Urothelium cell line (cell line): ENCODE results near the gene C22orf15.
"Not testable (repeated sequence)": the region's sequence is repeated elsewhere in the genome, so short reads cannot be mapped to it uniquely, and the experiment has no call there.

Experiments used
- DNase-seq: peaks from one replicate; pipeline ENCODE4 v3.0.0; 2011; ENCODE audit warnings: low spot score, mixed read lengths
- FAIRE-seq: peaks from 2 replicates; lab custom pipeline; 2011; peaks lifted over from hg19 to GRCh38; lab: Jason Lieb, UNC

The C22orf15 gene, protein sequence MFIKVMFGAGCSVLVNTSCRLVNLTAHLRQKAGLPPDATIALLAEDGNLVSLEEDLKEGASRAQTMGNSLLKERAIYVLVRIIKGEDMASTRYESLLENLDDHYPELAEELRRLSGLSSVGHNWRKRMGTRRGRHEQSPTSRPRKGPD

DNA sequence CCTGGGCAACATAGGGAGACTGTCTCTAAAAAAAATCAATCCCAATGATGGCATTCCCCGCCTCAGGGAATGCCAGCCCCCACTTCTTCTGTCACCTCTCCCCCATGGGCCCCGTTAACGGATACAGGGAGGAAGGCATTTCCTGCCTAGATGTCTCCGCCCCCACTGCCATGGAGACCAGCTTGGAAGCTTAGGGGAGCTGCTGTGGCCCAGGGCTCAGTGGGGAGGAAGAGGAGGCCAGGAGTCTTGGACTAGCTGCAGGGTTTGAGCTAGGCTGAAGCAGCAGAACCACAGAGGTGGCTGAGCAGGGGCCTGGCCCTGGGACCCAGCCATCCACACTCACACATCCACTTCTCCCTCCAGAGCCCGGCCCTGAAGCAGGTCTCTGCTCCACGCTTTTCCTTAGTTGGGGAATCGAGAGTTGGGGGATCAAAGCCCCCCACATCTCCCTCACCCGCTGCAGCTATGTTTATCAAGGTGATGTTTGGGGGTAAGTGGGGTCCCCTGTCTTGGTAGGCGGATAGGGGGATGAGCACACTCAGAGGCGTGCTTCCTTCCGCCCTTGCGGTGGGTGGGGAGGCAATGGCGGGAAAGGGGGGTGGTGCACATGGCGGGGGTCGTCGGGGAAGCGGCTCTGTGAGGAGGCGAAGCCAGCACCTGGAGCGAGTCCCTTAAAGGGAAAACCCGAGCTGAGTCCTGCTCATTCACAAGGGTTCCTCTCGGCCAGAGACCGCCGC is at the start of gene C22orf15:
TSS of gene C22orf15 (plus strand) at position 149 of the 737 bp plus-strand sequence. CDS start at position 466, 317 bp downstream.
- DNase-seq (no peak), FAIRE-seq (peak; percentile 30)

DNA sequence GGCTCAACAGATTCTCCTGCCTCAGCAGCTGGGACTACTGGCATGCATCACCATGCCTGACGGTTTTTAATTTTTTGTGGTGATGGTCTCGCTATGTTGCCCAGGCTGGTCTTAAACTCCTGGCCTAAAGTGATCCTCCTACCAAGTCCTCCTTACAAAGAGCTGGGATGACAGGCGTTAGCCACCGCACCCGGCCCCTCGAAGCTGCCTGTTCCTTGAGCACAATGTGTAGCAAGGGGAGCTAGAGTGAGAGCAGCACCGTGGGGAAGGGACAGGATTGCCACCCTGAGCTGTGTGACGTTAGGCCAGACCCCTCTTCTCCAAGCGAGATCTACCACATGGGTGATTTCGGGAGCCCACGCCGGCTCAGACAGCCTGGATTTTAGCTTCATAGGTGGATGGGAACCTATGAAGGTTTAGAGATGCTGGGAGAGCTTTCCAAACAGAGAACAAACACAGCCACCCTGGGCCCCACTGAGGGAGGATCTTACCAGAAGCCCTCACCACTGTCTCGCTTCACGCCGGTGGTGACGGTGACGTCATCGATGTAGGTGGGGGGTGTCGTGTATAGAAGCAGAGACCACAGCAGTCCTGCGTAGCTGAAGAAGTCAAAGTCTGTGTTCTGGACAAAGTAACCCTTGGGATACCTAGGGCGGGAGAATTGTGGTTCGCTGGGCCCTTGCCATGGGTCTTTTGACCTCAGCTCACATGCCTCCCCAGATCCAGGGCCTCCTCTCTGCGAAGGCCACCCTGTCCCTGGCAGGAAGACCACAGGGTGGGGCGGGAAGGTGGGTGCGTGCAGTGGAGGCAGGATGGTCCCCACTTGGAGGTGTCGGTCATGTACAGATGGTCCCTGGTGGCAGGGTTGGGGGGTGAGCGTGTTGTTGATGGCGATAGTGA is 48.8 kb upstream of the C22orf15 start:
- FAIRE-seq, result peak; percentile 93
- DNase-seq, result no peak

- FAIRE-seq, result peak; percentile 61
These were observed 47.9 kb upstream of the C22orf15 start for GRCh38 chr22:23714596-23715578.

GRCh38 chr22:23715806-23716375 is 46.9 kb upstream of the C22orf15 start:
- FAIRE-seq (no peak), DNase-seq (no peak)

More at GRCh38 chr22:23714596-23715578, 47.9 kb upstream of the C22orf15 start:
- no peak for DNase-seq

DNA sequence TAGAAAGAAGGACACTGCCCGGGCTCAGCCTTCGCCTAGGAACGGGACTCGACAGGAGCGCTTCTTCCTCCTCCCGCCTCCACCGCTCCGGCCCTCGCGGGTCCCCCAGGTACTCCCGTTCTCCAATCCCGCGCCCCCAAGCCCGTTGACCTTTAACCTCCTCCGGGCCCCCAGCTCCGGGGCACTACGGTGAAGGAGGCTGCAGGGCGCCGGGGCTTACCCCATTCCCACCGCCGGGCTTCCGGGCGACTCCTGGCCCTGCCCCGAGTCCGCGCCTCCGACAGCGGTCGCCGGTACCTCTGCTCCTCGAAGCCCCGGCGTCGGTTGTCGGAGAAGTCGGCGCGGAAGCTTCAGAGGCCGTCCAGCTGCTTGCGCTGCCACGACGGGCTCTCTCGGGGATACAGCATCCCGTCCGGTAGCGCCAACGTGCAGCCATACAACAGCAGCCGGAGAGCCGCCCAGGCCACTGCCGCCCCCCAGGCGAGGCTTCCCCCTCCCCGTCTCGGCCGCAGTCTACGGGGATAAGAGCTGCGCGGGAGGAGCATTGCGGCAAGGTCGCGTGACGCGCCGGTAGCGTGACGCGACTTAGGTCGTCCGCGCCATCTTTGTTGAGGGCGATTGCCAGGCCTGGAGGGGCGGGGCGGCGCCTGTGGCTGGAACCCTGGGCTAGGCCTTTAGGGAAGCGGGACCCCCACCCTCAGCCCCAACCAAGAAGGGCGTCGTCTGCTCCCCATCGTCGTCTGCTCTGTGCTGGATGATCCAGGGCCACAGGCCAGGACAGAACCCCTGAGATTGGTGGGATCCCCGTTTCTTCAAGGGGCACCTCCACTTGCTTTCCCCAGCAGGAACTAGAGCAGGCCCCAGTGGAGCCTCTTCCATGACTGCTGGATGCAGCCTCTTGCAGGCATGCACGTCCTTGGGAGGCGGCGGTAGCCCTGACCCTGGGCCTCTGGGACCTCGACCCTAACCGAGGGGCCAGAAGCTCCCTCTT is 45.7 kb upstream of the C22orf15 start:
- FAIRE-seq, result peak; percentile 100
- DNase-seq, result peak; percentile 98

DNA sequence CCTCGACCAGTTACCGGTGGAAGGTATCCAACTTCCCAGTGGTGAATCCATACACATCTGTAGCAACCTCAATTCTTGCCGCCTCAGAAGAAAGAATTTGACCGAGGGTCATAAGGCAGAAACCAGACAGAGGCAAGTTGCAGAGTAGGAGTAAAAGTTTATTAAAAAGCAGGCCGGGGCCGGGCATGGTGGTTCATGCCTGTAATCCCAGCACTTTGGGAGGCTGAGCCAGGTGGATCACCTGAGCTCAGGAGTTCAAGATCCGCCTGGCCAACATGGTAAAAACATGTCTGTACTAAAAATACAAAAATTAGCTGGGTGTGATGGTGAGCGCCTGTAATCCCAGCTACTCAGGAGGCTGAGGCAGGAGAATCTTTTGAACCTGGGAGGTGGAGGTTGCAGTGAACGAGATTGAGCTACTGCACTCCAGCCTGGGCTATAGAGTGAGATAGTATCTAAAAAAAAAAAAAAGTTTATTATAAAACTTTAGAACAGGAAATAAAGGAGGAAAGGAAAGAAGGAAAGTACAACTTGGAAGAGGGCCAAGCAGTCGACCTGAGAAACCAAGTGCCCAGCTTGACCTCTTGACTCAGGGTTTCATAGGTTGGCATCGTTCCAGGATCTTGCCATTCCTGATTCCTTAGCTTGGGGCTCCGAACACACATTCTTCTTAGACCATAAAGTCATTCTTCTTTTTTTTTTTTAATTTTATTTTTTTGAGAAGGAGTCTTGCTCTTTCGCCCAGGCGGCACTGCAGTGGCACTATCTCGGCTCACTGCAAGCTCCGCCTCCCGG is 44.2 kb upstream of the C22orf15 start:
- DNase-seq, result no peak

GRCh38 chr22:23720855-23721254 is 41.9 kb upstream of the C22orf15 start:
- no peak for FAIRE-seq
- DNase-seq, result no peak

More for the DNA sequence above, 44.2 kb upstream of the C22orf15 start:
- no peak for FAIRE-seq

DNA sequence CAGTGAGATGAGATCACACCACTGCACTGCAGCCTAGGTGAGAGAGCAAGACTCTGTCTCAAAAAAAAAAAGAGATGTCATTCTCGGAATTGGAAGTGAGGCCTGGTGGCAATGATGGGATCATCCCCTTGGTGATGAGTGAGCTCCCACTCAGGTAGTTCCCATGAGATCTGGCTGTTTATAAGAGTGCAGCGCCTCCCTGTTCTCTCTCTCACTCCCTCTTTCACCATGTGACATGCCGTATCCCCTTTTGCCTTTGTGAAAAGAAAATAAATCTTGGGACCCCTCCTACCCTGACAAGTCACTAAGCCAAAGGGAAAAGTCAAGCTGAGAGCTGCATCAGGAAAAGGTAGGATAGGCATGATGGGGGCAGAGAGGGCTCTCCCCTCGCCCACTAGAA is 40.6 kb upstream of the C22orf15 start:
- FAIRE-seq (no peak), DNase-seq (no peak)

DNA sequence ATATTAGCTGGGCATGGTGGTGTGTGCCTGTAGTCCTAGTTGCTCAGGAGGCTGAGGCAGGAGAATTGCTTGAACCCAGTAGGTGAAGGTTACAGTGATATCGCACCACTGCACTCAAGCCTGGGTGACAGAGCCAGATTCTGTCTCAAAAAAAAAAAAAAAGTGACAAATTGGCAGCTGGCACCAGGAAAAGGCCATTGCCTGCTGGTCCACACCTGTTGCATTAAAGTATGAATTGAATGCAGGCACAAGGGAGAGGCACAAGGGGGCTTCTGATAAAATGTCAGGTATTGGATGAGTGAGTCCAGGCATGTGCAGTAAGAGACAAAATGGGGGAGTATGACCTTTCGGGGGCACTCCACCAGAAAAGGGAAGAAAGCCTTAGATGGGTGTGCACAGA is 40.1 kb upstream of the C22orf15 start:
- no peak for FAIRE-seq

GRCh38 chr22:23728108-23728507 is 34.7 kb upstream of the C22orf15 start:
- DNase-seq, FAIRE-seq: not testable (repeated sequence)

More for the DNA sequence above, 40.1 kb upstream of the C22orf15 start:
- no peak for DNase-seq

- no peak for FAIRE-seq
- no peak for DNase-seq
These were observed 25.1 kb upstream of the C22orf15 start for GRCh38 chr22:23737696-23738095.

DNA sequence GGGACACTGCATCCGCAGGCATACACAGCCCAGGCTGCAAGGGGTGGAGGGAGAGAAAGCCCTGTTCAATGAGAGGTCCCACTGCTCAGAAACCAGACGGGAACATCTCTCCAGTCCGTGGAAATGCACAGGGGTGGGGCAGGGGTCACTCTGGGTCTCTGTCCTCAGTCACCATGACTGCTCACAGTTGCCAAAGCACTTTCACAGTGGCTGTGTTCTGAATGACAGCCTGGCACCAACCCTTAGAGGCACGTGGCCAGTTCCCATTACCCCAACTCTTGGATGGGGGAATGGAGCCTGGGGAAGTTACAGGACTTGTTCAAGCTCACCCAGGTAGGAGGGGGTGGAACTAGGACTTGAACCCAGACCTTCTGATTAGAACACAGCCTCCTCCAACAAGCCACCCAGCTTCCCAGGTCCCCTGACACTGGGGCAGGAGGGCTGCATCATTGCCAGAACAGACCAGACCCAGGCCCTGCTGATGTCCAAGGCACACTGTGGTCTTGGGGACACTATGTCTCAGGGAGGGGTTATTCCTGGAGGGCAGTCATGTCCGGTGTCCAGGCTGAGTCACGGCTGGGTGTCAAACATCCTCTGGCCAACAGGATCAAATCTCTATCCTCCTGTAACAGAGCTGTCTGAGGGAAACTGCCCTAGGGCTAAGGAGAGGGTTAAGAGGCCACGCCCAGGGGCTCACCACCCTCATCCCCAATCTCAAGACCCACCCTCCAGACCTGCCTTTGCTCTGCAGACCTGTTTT is 20.1 kb upstream of the C22orf15 start:
- FAIRE-seq, result peak; percentile 46

GRCh38 chr22:23743303-23743705 is 19.5 kb upstream of the C22orf15 start:
- DNase-seq (no peak), FAIRE-seq (no peak)

More for the DNA sequence above, 20.1 kb upstream of the C22orf15 start:
- DNase-seq, result no peak

GRCh38 chr22:23744001-23744400 is 18.8 kb upstream of the C22orf15 start:
- DNase-seq, result no peak
- no peak for FAIRE-seq

DNA sequence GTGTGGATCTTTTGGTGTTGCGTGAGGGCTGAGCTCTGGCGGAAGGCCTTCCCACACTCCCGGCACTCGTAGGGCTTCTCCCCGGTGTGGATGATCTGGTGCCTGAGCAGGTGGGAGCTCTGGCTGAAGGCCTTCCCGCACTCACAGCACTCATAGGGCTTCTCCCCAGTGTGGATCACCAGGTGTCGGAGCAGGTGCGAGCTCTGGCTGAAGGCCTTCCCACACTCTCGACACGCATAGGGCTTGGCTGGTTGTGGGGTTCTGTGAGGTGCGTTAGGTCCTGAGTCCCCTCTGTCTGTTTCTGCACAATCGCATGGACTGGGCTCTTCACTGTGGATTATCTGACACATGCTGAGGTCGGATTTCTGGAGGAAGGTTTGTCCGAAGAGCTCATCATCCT is 18.3 kb upstream of the C22orf15 start:
- no peak for DNase-seq
- no peak for FAIRE-seq

DNA sequence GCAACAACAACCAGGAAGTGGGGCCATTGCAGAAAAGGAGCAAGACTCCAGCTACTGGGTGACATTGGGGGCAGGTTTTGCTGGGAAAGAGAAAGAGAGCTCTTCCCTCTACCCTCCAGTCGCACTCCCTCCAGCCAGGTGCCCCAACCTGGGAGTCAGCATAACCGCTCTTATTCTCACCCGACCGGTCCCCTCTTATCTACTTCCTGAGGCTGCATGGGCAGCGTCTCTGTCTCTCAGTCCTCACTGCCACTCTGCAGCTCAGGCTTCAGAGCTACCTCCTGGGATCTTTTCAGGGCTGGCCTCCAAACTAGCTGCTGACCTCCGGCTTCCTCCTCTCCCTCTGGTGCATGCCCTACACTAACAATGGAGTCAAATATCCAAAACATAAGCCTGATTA is 17.0 kb upstream of the C22orf15 start:
- FAIRE-seq (no peak), DNase-seq (no peak)

DNA sequence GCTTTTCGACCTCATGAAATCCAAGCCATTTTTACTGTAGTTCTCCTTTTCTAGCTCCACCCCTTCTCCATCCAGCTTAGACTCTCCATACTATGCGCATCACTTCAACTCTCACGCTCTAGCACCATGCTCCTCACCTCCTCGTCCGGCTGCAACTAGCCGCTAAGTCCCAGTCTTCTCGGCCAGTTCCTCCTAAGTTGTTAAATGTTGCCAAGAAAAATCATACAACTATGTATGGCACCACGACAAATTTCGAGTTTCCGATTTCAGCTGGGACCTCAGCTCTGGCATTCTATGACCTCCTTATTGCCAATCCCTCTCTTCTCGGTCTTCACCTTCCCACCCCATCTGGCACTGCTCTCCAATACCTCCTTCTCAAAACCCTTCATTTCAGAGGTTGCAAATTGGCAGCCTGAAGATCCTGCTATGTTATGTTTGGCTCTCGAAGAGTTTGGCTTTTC is 12.9 kb upstream of the C22orf15 start:
- FAIRE-seq, result peak; percentile 77
- DNase-seq, result no peak
